ENCODE results near the gene GSTO2. TPM values are rescaled to one million over a fixed set of nuclear protein-coding genes. Genes with fewer than 3 reads are reported as not detected.

Gene GSTO2
- total and polyA plus RNA-seq, 2 of the 4 experiments (the other 2 are of a cell fraction) = 1.4 to 2.3 TPM

DNA sequence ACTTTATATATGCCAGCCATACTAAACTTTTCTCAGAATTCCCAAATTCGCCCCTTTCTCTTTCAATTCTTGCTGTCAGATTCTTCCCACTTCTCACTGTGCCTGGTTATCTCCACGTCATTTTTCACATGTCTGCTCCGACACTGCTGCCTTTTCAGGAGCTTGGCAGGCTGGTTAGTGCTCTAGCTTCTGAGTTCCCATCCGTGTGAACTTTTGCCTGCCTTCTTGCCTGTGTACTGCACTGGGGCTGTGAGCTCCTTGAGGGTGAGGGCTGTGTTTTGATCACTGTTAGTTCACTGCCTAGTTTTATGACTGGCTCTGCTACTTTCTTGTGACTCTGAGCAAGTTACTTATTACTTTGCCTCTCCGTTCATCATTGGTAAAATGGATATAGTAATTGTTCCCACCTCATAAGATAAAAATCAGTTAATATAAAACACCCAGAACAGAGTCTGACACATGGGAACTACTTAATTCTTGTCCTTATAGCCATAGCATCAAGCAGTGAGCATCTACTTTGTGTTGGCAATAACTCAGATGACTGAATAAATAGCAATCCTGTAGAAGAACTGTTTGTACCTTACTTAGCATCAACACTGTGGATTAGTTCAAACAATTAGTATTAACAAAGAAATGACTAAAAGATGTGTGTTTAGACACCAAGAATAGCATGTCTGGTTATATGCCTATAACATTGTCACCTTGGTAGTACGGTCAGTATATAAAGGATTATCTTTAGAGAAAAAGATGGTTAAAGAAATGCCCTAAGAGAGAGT lies 8.8 kb upstream of the GSTO2 start:
- intact Hi-C loops (cut with micrococcal nuclease) (loop anchor here (1.0 kb wide), 1 partner anchor 28 kb away; no protein-coding TSS in a partner anchor), in situ Hi-C loops (cut with MboI; ENCODE audit: low sequenced_read_pairs) (no loop called here), dilution Hi-C loops (cut with HindIII; ENCODE audit: low sequenced_read_pairs, unreplicated experiment) (no loop called here)
- H2BK5ac ChIP-seq (ENCODE audit: low read depth, low read length, poor library complexity, severe bottlenecking) = peak overlapping the region; percentile 70
- BruUV-seq (replicated peaks) = no TSS peak
- TF ChIP-seq BHLHE40 (IDR thresholded peaks at IDR 0.05; ENCODE audit: low read depth, low read length) = no peak
- TF ChIP-seq MXI1 (IDR thresholded peaks at IDR 0.05; ENCODE audit: borderline replicate concordance, low read depth, low read length) = no peak
- TF ChIP-seq CEBPB (IDR thresholded peaks at IDR 0.05; ENCODE audit: low read depth, low read length) = no peak
- DNase-seq = peak; percentile 35
- H3K4me3 ChIP-seq (ENCODE audit: insufficient read depth, low read depth, low read length) = no peak overlapping the region
- no peak overlapping the region for H2AK9ac ChIP-seq (replicated peaks; ENCODE audit: low read depth, low read length, poor library complexity)
- H3K56ac ChIP-seq (ENCODE audit: extremely low read depth, insufficient read depth, low read length) = 0 out of 2 replicates have a peak overlapping the region, but pooled peaks have one; percentile 2
- H3K9me3 ChIP-seq (ENCODE audit: control insufficient read depth, insufficient read depth, low read length) = no peaks in the 10 kb centered on the region
- H3K4ac ChIP-seq (ENCODE audit: low read depth, low read length) = peak overlapping the region; percentile 23
- peak overlapping the region; percentile 60; the same call in 1 of the 2 replicates for H3K4me2 ChIP-seq (ENCODE audit: low read depth, low read length)
- peaks cover 48% of the 10 kb centered on the region; the same call in 1 of the 2 replicates for H4K20me1 ChIP-seq (ENCODE audit: insufficient read depth, low read length)
- H3K27me3 ChIP-seq (ENCODE audit: control insufficient read depth, insufficient read depth, low read length) = no peaks in the 10 kb centered on the region
- H2BK120ac ChIP-seq (ENCODE audit: low read depth, low read length) = peak overlapping the region; percentile 15; the same call in 1 of the 2 replicates
- H3K9me1 ChIP-seq (ENCODE audit: insufficient read depth, low read length) = peaks cover 14% of the 10 kb centered on the region; the same call in 1 of the 2 replicates
- peak; percentile 21; the same call in 1 of the 2 replicates for ATAC-seq (ENCODE audit: low read depth)
- H3K79me1 ChIP-seq (ENCODE audit: low read depth in 1 of 2, low read length in 2 of 2) = peaks cover 21 to 54% of the 10 kb centered on the region in 2 experiments
- no peak overlapping the region for H2BK15ac ChIP-seq (ENCODE audit: low read depth, low read length)
- peak overlapping the region; percentile 5 for H3K18ac ChIP-seq (ENCODE audit: low read depth, low read length)
- H2AFZ ChIP-seq (replicated peaks; ENCODE audit: low read length, poor library complexity) = no peak overlapping the region
- H4K5ac ChIP-seq (ENCODE audit: low read depth, low read length) = no peak overlapping the region
- peaks cover 9% of the 10 kb centered on the region for H3K4me1 ChIP-seq (ENCODE audit: control insufficient read depth, insufficient read depth, low read length)
- peak overlapping the region; percentile 1; the same call in 1 of the 2 replicates for H3K9ac ChIP-seq (ENCODE audit: low read depth, low read length)
- H4K91ac ChIP-seq (ENCODE audit: insufficient read depth, low read depth, low read length) = no peak overlapping the region
- peak overlapping the region; percentile 62 for H3K27ac ChIP-seq (ENCODE audit: insufficient read depth, low read length)
- peaks cover 37% of the 10 kb centered on the region for H3K36me3 ChIP-seq (ENCODE audit: control insufficient read depth, insufficient read depth, low read length)
- peak overlapping the region; percentile 50 for H3K23ac ChIP-seq (ENCODE audit: low read depth, low read length)
- peak overlapping the region; percentile 79 for H2AK5ac ChIP-seq (ENCODE audit: low read depth, low read length)
- WGBS, 2 experiments (ENCODE audit: extremely low coverage in 2 of 2, insufficient read length in 1 of 2) = 77% methylated on average over 3 of the region's 6 CpGs; no CpG with 5 or more reads in 1 of the 2 experiments
- peak overlapping the region; percentile 26; the same call in 1 of the 2 replicates for H3K14ac ChIP-seq (replicated peaks; ENCODE audit: low read depth, low read length)
- CTCF ChIA-PET = interaction anchor here (0.6 kb wide), 1 partner anchor 268 kb away, joined by 3 read pairs; no protein-coding TSS in a partner anchor
- H4K8ac ChIP-seq (ENCODE audit: low read depth in 2 of 2, low read length in 2 of 2) = peak overlapping the region; percentile 8 to 20; a peak in 1 of 4 replicates
- no peak overlapping the region for H2BK20ac ChIP-seq (ENCODE audit: low read depth, low read length)
- POLR2A ChIA-PET (ENCODE audit: unreplicated experiment) = interaction anchor here (0.6 kb wide), 1 partner anchor 39 kb away, joined by 3 read pairs; no protein-coding TSS in a partner anchor

All from IMR-90 (cell line).